Measurements from ENCODE around the gene FRMPD2.
"Not testable (repeated sequence)": the region's sequence is repeated elsewhere in the genome, so short reads cannot be mapped to it uniquely, and the experiment has no call there.

- TF ChIP-seq CTCF (IDR thresholded peaks at IDR 0.05; ENCODE audit: poor library complexity); EZH2 (IDR thresholded peaks at IDR 0.05; ENCODE audit: borderline replicate concordance); EZH2phosphoT487 (IDR thresholded peaks at IDR 0.05; ENCODE audit: low read depth, severe bottlenecking, unreplicated experiment): not testable (repeated sequence)
Observed at GRCh38 chr10:48126251-48126650, 148.2 kb downstream of the FRMPD2 start.

All from hepatocyte (in vitro differentiated cells).